HG03575 (cell line): ENCODE results near the gene SEMA3G.

Experiments
- ATAC-seq: cut with Tn5 transposase; IDR thresholded peaks from one replicate; pipeline ENCODE4 v1.9.1; 2021; ENCODE audit not compliant: unreplicated experiment, insufficient number of reproducible peaks, low FRiP score; ENCODE audit errors: extremely low read depth

Gene SEMA3G

DNA sequence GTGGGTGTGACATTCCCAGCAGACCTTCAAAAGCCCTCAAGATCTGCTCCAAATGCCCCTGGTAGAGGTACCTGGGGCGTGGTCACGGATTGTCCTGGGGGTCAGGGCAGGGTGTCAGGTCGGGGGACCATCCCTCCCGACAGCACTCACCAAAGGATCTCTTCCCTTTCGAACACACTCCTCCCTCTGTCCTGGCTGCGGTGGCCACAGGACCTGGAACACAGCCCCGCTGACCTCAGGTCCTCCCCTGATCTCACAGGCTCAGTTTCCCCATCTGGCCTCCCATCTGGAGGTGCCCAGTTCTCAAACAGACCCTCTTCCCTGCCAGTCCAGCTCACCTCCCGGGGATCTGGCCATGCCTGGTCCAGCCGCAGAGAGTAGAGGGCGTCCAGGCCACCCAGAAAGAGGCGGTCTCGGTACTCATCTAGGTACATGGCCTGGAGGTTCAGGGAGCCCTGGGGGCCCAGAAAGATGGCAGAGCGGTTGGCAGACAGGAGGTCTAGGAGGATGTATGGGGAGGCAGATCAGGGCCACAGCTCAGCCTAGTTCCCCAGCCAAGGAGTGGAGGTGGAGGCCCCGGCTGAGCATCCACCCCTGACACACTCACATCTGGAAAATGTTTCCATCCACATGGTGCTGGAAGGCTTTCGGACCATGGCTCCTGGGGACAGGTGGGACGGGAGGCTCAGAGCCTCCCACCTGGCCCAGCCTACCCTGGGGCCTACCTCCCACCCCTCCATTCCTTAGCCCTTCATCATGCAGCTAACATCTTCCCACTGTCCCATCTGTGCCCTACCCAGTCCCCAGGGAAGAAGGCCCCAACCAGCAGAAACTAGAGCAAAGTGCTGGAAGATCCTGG lies 2.3 kb downstream of the SEMA3G start:
- no peak for ATAC-seq

DNA sequence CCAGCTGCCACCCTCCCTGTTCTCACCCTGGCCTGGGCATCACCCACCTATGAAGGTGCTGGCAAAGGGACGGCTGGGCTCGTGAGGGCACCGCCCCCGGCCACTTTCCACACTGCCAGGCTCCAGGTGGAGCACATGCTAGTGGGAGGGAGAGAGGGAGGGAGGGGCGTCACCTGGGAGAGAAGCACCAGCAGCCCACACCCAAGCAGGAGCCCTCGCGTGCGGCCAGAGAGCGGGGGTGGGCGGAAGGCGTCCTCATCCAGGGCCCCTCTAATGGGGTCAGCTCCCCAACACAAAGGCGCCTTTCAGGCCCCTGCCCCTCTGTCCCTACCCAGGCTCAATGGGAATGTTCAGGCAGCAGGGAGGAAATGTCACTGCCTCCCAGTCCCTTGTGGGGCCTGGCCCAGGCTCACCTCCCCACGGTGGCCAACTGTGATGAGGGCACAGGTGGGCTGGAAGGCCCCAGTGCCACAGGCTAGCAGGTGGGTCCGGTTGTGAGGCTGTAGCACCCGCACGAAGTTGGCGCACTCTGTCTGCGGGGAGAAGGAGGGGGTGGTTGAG lies 3.1 kb downstream of the SEMA3G start:
- ATAC-seq, result no peak

DNA sequence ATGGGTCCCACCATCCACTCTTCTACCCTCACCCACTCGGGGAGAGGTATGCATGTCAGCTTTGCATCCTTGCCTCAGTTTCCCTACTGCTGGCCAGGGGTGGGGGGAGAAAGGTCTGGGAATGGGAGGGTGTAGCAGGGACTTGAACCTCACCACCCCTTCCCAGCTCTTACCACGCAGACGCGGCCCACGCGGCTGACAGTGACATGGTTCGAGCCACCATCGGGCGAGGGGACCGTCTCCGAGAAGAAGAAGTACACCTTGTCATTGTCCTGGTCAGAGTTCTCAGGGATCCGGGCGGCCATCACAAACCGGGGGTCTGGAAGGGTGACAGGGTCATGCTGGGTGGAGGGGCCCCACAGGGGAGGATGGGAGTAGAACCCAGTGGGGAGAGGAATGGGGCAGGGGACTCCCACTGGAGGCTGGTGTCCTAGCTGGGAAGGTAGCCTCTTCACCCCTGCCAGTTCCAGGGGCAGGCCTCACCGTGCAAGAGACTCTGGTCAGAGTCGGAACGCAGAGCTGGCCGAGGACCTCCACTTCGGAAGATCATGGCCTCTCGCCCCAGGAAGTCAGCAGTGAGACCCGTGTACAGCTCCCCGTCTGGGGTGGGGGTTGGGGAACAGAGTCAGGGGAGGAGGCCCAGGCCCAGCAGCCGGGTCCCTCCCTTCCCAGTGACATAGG lies 3.7 kb downstream of the SEMA3G start:
- no peak for ATAC-seq

DNA sequence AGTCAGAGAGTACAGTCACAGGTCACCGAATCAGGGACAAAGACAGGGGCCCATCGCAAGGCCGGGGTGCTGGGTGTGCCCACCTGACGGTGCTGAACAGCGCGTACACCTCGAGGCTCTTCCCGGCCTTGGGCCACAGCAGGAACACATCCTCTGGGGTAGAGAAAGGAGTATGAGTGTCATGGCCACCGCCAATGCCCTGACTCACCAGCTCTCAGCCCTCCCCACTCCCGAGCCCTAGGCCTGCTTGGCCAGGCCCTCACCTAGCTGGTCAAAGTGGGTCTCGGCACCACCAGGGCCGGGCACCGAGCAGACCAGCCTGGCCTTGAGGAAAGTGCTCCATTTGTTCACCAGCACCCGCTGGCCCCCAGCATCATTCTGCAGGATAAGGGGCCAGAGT lies 4.2 kb downstream of the SEMA3G start:
- no peak for ATAC-seq

DNA sequence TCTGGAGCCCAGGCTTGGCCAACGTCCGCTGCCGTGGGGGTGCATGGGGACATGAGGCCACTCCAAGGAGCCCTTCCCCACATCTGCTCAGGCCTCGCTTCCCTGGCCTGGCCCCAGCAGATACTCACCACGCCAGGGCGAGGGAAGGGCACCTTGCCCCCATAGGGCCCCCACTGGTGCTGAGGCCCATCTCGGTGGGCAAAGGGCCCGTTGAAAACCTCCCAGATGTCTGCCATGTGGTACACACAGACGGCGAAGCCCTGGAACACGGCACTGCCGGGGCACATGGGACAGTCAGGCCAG lies 4.7 kb downstream of the SEMA3G start:
- no peak for ATAC-seq

DNA sequence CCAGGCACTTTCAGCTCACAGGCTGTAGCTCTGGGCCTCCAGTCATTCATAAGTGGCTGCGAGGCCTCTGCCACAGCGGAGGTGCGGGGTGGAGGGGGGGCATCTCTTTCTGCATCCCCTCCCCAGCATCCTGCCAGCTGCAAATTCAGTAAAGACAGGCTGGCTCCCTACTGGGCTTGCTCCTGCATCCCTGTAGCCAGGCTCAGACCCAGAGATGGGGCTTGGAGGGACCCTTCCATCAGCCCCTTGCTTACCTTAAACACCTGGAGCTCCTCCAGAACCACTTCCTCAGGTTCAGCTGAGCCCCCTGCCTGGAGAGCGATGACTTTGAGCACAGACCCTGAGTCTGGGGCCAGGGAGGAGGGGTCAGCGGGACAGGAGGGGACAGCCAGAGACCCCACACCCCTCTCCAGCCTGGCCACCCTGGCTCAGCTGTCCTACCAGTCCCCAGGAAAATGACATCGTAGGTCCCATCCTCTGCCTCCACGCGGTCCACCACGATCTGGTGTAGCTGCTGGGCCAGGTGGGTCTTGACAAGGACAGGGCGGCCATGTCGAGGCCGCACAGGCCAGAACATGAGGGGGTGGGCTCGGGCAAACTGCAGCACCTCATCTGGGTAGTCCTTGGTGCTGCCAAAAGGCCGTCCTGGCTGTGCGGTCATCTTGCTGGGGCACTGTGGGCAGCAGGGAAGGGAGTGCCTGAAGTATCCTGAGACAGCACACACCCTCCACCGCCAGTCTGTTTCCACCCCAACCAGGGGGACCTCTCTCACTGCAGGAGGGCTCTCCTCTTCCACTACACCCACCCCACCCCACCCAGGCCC lies 5.3 kb downstream of the SEMA3G start:
- no peak for ATAC-seq

DNA sequence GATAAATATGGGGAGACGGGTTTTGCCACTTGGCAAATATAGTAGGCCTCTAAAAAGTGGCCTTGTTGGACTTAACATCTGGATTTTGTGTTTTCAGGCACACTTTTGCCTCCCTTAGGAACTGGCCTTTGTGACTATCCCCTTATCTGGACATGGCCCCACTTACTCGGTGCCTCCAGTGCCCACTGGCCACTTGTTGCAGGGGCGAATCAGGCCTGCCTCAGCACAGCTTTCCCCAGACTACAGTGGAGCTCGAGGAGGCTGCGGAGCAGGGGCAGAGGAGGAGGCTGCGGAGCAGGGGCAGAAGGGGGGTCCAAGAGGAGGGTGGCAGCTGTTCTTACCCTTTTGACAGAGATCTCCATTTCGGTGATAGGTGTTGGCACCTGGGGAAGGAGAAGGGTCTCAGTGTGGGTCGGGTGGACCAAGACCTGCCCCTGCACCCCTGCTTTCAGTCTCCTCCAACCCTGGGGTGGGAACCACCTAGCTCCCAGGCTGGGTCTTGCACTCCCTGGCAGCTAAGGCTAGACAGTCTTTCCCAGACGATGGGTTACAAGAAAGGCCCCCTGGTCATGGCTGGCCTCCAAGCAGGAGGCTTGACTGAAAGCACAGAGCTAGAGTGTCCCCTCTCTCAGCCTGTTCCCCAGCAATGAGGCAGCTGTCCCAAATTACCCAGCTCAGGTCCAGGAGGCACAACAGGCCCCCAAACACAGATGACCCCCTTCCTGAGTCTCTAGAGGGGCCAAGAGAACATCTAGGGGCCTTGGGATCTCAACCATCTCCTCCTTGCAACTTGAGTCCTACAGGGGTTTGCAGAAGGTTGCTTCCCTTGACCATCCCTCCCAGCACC lies 6.1 kb downstream of the SEMA3G start:
- ATAC-seq, result no peak

DNA sequence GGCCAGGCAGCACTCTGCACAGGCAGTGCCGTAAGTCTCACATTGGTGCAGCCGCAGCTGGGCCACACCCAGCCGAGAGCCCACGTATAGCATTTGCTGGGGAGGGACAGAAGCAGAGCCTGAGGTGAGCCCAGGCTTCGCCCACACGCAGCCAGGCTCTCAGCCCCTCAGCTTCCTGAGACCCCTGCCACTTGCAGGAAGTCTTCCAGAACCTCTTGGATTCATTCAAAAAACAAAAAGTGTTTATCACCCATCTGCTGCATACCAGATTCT lies 6.9 kb downstream of the SEMA3G start:
- ATAC-seq, result no peak

DNA sequence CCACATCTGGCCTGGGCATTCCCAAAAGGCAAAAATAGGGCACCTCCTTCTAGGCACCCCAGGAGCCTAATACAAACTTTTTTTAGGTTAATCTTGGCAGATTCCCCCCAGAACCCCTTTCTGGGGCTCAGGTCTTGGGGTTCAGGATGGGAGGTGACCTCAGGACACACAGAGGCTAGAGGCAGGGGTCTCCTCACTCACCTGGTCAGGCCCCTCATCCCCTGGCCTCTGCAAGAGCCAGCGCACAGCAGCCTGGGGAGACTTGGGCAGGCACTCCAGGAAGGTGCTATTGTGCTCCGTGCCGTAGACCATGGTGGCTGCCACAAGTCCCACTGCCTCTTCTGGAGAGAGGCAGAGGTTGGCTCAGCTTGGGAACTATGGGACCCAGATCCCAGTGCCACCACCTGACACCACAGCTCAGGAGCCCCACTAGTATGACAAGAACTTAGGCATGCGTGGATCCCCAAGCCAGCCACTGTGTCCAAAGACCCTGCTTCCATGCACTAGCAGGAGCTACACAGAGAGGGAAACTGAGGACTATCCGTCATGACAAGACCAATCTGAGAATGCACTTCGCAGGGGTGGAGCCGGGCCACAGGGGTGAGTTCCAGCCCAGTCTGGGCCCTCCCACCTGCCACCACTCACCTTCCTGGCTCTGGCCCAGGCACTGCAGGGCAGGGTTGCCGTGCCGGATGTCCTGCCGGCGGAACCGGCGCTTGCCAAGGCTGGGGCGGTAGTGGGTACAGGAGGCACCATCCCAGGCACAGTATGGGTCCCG lies 7.4 kb downstream of the SEMA3G start:
- ATAC-seq, result no peak

DNA sequence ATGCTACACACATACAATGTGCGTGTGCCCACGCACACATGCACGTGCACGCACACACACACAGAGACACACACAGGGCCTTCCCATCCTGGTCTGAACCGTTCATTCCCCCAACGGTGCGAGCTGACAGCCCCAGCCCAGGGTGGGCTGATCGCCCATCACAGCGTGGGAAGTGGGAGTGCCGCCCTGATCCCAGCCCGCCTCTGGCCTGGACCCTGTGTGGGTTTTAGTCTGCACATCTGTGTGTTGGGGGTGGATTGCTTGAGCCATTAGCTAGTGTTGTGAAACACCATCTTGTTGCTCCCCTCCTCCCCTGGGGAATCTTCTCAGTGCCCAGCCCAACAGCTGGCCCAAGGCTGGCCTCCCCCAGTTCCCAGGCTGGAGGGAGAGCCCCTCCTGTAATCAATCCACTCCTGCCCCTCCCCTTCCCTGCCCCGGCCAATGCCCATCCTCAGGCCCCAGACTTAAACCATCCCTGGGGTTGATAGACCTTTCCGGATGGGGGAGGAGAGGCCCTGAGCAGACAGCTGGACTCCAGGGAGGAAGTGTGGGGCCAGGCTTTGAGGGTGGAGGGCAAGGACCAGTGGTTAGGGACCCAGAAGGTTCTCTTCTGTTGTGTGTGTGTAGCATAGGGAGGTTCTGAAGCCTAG lies 8.3 kb downstream of the SEMA3G start:
- ATAC-seq, result no peak

DNA sequence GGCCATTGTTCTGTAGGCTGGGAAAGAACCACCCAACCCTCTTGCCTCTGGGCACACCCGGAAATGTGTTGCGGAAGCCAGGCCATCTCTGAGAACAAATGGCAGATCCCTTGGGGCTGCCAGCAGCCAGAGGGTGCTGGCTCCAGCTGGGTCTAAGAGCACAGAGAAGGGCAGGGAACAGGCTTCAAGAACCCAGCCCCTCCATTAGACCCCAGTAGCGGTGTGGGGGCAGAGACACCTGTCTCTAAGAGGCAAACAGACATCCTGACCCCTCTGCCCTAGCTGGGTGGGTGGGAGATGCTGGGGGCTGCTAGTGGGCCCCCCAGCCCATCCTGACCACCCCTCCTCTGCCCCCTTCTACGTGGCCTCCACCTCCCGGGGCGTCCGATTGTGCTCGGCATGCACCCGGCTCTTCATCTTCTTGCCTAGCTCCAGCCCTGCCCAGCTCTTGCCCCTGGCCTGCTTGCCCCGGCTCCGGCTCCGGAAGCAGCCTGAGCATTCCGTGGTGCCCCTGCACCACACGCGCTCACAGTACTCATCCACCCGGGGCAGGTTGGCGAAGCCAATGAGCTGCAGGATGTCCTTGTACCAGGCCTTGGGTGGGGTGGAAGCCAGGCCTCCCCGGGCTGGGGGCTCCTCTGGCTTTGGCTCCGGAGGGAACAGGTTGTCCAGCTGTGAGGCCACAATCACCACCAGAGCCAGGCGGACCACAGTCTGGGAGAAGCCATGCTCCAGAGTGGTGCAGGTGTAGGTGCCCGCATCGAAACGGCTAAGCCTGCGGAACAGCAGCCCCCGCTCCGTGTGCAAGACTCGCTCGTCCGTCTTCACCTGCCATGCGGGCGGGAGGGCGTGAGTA lies 9.4 kb downstream of the SEMA3G start:
- ATAC-seq, result no peak

DNA sequence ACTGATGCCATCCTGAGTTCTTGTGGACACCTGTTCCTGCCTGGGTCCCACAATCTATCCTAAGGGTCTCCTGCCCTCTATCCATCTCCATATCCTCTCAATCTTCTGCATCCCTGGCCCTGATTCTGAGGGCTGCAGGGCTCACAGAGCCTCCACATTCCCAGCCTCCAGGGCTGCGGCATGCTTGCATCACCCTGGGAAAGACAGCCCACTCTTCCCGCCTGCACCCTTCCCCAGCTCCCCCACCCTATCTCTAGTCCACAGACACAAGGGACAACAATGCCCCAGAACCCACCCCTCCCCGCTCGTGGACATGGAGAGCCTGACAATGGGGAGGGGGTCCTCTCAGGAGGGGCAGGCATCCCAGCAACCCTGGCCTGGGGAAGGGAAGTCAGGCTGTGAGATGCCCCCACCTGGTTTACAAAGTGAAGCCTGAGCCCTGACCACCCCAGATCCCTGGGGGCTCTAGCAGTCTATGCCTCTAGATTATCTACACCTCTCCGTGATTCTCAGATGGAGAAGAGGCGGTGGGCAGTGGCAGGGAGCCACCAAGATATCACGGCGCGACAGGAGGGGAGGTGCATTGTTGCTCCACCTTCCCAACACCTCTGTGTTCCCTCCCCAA lies 10.3 kb downstream of the SEMA3G start:
- ATAC-seq, result no peak

DNA sequence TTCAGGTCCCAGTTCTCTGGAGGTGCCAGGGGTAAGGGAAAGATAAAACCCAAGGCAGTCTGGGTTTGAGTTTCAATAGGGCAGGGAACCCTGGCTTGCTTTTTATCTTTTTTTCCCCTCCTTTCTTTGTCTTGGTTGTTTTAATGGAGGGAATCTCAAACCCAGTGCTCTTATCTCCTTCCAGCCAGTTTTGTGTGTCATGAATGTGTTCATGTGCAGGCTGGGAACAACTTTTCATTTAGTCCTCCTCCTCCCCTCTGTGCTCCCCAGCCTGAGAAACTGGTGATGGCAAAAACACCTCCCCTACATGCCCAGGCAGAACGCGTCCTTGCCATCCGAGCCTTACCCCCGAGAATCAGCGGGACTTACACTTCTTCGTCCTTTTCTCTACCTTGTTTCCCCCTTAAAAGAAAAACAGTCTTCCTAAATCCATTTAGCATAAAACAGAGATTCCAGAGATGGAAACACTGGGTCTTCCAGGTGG lies 10.9 kb downstream of the SEMA3G start:
- ATAC-seq, result no peak

DNA sequence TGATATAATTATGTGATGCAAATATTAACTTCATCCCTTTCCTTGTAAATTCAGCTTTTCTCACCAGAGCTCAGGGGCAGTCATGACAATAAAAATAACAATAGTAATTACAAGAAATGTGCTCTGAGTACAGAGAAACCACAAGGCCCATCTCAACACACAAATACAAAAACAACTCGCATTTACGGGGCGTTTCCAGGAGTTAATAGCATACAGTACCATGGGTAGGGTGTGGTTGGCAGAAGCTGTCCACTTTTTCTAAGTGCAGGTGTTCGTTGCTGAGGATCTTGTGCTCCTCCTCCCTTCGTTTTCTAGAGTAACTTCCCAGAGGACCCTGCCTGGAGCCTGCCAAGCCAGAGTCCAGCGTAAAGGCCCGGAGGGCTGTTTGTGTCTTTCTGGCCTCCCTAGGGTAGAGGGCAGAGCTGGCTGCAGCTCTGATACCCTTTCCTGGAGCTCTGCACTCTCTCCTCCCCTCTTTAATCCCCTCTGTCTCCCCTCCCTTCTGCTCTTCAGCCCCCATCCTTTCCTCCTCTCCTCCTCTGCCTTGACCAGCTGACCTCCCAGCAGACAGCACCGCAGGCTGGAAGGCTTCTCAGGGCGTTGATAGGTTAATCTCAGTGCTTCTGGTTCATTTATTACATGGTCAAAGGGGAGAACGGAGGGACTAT lies 11.4 kb downstream of the SEMA3G start:
- ATAC-seq, result no peak

DNA sequence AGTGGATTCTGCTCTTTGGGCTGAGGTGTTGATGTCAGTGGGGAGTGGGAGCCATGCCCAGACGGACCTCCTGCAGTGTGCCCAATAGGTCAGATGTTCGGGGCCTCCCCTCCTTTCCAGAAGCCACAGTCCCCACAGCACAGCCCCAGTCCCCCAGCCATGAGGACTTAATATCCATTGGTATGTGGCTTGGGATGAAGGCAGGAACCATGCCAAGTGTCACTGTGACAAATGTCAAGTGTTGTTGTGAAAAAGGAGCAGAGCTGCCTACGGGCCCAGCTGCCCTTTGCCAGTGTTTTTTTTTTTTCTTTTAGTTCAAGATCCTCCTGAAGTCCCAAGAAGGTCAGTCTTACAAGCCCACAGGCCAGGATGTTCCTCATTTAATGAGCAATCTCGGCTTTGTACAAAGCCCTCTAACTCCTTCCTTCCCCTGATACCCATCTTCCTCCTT lies 12.2 kb downstream of the SEMA3G start:
- ATAC-seq, result no peak

DNA sequence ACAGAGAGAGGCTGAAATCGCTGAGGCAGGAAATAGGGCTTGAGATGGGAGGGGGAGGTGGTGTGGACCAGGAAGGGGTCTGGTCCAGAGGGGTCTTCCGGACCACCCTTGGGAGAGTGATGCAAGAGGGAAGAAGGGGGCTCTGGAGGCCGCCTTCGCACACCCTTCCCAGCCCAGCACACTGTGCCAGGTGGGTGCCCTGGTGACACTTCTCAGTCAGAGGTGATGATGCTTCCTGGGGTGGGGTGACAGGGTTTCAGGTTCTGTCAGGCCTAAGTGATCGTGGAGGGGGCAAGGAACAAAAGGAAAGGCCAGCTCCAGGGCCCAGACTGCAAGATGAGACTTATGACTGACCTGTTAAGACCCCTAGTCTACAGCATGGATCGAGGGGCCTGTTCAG lies 12.7 kb downstream of the SEMA3G start:
- ATAC-seq, result no peak
